ENCODE measurements around the gene FKBP2.

FKBP2 gene

GRCh38 chr11:64288353-64288750 is 47.5 kb downstream of the FKBP2 start:
- no peak for TF ChIP-seq CTCF (IDR thresholded peaks at IDR 0.05; ENCODE audit: insufficient read depth, missing control alignments)
- FAIRE-seq, result no peak
- no peak for DNase-seq (ENCODE audit: insufficient read length, low spot score)

DNA sequence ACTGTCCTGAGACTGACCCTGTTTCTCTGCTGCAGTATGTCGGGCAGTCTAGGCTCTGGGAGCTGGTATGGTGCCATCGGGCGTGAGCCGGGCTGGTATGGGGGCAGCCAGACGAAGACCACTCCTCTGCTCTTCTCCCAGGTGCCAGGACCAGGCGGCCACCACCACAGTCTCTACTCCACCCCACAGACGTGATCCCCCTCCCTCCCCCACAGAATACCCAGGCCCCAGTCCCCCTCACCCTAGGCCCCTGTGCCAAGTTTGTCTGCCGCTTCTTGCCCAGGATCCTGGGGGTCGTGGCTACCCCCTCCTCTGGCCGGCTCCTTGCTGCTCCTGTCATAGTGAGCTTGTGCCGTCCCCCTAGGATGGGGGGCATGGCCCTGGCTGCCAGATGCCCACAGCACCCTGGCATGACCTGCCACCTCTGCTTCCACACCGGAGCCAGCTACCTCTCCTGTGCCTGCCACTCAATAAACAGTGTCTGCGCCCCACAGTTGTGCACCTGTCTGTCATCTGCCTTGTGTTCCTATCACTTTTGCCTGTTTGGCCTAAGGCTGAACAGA is 48.2 kb downstream of the FKBP2 start:
- DNase-seq (ENCODE audit: insufficient read length, low spot score) (no peak), FAIRE-seq (no peak)
- TF ChIP-seq CTCF (IDR thresholded peaks at IDR 0.05; ENCODE audit: insufficient read depth, missing control alignments), result no peak

- FAIRE-seq (no peak), DNase-seq (ENCODE audit: insufficient read length, low spot score) (no peak)
- TF ChIP-seq CTCF (IDR thresholded peaks at IDR 0.05; ENCODE audit: insufficient read depth, missing control alignments), result no peak
Measured at GRCh38 chr11:64290352-64291261, 49.7 kb downstream of the FKBP2 start.

DNA sequence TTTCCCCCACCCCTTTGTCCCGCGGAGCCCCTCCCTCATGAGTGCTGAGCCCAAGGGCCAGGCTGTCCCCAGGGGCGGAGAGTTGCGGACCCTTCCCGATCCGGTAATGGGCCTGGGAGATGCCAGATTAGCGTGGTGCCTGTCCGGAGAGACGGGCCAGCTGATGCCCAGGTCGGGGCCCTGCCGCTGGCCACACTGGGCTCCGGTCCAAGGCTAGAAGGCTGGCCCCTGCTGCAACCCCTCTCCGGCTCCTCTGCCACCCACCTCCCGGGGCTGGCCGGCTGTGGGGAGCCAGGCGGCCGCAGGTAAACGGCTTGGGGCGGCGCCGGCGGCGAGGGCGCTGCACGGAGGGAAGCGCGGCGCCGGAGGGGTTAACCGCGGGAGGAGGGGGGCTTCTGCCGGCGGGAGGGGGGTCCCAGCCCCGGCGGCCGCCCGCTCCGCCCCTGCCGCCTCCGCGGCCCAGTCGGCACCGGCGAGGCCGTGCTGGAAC is 50.4 kb downstream of the FKBP2 start, which contains the start of gene KCNK4:
TSS of gene KCNK4 (plus strand) at position 41 of the 490 bp plus-strand sequence. CDS start 1,717 bp downstream, outside the sequence.
- no peak for DNase-seq (ENCODE audit: insufficient read length, low spot score)
- TF ChIP-seq CTCF (IDR thresholded peaks at IDR 0.05; ENCODE audit: insufficient read depth, missing control alignments), result no peak
- FAIRE-seq, result no peak

DNA sequence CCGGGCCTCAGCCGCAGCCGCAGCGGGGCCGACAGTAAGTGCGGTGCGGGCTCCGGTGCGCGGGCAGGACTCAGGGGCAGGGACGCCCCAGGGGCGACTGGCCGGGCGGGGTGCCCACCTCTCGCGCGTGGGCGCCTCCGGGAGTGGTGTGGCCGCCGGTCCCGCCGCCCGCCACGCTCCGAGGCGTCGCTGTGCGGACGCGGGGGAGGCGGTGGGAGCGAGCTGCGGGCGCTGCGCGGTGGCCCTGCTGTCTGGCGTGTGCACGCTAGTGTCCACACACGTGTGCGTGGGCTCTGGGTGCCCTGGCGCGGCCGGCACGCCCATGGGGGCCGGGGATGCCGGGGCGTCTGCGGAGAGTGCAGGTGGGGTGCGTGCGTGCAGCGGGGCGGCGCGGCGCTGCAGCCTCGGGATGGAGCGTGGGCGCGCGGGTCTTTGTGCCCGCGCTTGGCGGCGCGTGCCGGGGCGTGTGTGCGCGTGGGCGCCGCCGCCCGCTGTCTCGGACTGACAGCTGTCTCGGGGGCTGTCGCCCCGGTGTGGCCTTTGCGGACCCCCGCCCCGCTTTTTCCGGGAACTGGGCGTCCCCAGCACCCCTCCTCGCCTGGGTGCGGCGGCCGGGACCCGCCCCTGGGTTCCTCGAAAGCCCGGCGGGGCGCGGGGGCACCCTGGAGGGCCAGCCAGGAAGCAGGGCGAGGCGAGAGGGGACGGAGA is 51.0 kb downstream of the FKBP2 start:
- TF ChIP-seq CTCF (IDR thresholded peaks at IDR 0.05; ENCODE audit: insufficient read depth, missing control alignments), result no peak
- FAIRE-seq, result no peak
- no peak for DNase-seq (ENCODE audit: insufficient read length, low spot score)

DNA sequence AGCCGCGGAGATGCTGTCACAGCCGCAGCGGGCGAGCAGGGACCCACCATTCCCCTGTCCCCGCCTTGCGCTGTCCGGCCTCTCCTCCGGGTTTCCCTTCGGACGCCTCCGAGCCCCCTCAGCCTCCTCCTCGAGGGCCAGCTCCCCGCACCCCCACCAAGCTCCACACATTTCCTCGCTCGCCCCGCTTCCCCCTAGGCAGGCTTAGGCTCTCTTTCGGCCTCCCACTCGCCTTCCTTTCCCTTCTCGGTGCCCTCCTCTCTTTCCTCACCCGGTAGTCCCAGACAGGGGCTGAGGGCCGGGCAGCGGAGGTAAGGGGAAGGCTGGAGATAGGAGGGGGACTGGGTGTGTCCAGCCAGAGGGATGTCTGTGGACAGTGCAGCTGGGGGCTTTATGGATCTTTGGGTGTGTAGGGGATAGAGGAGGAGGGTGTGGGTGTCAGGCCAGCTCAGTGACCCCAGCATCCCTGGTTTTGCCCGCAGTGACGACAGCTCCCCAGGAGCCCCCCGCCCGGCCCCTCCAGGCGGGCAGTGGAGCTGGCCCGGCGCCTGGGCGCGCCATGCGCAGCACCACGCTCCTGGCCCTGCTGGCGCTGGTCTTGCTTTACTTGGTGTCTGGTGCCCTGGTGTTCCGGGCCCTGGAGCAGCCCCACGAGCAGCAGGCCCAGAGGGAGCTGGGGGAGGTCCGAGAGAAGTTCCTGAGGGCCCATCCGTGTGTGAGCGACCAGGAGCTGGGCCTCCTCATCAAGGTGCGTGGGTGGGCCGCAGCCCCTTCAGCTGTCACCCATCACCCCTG is 51.8 kb downstream of the FKBP2 start:
- TF ChIP-seq CTCF (IDR thresholded peaks at IDR 0.05; ENCODE audit: insufficient read depth, missing control alignments), result no peak
- DNase-seq (ENCODE audit: insufficient read length, low spot score), result no peak
- no peak for FAIRE-seq

Data from D721Med (cell line).